ENCODE results near the gene SESN1.

GRCh38 chr6:109095835-109096084, 1.1 kb upstream of the SESN1 start:
- TF ChIP-seq CTCF (IDR thresholded peaks at IDR 0.05): no peak
- no peak for TF ChIP-seq POLR2A (IDR thresholded peaks at IDR 0.05)
- no peak for TF ChIP-seq POLR2AphosphoS5 (IDR thresholded peaks at IDR 0.05; ENCODE audit: insufficient read depth in 1 of 2, low read depth in 1 of 2)

Data from vagina (tissue), 2 donors.